Vagina (tissue), 2 donors: ENCODE results near the gene NCKAP5L.

Experiments used
- POLR2A ChIP-seq, 2 donors: fragments of 450-650 bp; IDR thresholded peaks; one replicate each; pipeline ENCODE4 v1.6.1; 2017; ENCODE audit warnings: antibody characterized with exemption in 2 of 2, mild to moderate bottlenecking in 2 of 2, moderate library complexity in 2 of 2
- TF ChIP-seq, protein P1 (sequence below), 3 experiments: fragments of 450-650 bp in 2 of 3; fragments of 200-600 bp in 1 of 3; sonication (generic) in 1 of 3; IDR thresholded peaks; one replicate each; pipeline ENCODE4 v1.5.1; 2017 to 2019; ENCODE audit warnings: antibody characterized with exemption in 3 of 3, mild to moderate bottlenecking in 2 of 3, moderate library complexity in 2 of 3

DNA sequence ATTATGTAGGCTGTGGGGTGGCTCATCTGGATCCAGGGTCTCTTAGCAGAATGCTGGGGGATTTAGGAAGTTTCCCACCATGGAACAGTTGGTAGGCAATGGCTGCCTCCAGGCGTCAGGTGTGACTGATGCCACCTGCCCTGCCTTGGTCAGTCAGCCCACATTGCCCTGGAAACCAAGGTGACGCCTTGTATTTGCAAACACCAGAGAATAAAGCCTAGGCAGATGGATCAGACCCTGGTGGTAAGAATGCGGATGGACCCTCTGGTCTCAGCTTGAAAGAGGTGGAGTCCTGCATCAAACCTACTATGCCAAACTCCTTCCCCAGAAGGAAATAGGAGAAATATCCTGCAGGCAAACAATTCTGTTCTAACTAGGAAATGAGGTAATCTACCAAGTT is 38.2 kb downstream of the NCKAP5L start:
- no peak for TF ChIP-seq POLR2A (IDR thresholded peaks at IDR 0.05)
- TF ChIP-seq, protein P1, sequence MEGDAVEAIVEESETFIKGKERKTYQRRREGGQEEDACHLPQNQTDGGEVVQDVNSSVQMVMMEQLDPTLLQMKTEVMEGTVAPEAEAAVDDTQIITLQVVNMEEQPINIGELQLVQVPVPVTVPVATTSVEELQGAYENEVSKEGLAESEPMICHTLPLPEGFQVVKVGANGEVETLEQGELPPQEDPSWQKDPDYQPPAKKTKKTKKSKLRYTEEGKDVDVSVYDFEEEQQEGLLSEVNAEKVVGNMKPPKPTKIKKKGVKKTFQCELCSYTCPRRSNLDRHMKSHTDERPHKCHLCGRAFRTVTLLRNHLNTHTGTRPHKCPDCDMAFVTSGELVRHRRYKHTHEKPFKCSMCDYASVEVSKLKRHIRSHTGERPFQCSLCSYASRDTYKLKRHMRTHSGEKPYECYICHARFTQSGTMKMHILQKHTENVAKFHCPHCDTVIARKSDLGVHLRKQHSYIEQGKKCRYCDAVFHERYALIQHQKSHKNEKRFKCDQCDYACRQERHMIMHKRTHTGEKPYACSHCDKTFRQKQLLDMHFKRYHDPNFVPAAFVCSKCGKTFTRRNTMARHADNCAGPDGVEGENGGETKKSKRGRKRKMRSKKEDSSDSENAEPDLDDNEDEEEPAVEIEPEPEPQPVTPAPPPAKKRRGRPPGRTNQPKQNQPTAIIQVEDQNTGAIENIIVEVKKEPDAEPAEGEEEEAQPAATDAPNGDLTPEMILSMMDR (IDR thresholded peaks at IDR 0.05), result no peak
